OCI-M1 (cell line): ENCODE data around the gene C8B.
A peak's percentile ranks its signal among the peaks of the same experiment; 100 is the strongest.

Source experiments
- DNase-seq: peaks from one replicate; lab custom pipeline; 2025; lab: John Stamatoyannopoulos, UW

Gene C8B

GRCh38 chr1:56931211-56931610, 34.6 kb downstream of the C8B start:
- DNase-seq = no peak

- no peak for DNase-seq
These were observed 36.3 kb downstream of the C8B start for GRCh38 chr1:56929492-56929891.

- no peak for DNase-seq
These were observed 37.8 kb downstream of the C8B start for GRCh38 chr1:56927986-56928385.

- DNase-seq = no peak
These were observed 38.6 kb downstream of the C8B start for GRCh38 chr1:56927171-56927570.

DNA sequence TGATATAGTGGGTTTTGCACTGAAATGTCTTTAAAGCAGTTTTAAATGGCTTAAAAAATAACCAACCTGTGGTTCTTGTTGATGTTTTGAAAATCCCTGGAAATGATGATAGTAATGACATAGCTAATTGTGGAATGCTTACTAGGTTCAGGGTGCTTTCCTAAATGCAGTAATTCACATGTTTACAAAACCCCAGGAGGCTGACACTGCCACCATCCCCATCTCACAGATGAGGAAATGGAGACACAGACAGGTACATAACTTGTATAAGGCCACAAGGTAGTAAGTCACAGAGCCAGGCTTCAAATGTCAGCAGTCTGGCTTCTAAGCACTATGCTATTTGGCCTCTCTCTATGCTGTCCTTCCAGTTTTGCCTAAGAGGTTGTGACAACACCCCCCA, 40.6 kb downstream of the C8B start:
- DNase-seq = no peak

GRCh38 chr1:56924116-56924515, 41.7 kb downstream of the C8B start:
- DNase-seq = no peak

DNA sequence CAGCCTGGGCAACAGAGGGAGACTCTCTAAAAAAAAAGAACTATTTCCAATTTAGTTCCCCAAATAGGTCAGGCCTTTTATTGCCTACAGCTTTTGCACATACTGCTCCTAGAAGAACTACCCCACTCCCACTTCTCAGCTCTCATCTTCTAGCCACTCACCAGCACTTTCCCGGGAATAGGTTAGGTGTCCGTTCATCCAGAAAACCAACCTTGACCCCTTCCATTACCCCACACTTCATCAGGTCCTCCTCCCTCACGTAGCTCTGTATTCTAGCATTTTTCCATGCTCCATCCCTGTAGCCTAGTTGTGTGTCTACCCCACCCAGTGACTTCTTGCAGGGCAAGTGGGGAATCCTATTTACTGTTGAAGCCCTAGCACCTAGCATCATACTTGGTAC, 42.6 kb downstream of the C8B start:
- DNase-seq = no peak

- no peak for DNase-seq
These were observed 43.3 kb downstream of the C8B start for GRCh38 chr1:56922507-56922906.

DNA sequence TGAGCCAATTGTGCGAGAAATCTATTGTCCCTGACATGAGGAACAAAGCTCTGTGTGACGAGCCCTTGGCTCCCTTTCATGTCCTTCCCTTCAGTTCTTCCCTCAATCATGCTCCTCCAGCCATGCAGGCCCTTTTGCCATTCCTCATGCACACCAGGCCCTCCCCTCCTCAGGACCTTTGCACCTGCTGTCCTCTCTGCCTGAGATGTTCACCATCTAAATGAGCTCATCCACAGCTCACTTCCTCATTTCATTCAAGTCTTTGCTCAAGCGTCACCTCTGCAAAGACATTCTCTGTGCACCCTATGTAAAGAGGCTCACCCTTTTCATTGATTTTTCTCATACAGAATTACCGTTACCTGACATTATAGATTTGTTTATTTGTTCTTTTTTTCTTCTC, 43.7 kb downstream of the C8B start:
- peak; percentile 9 for DNase-seq

GRCh38 chr1:56921479-56921878, 44.3 kb downstream of the C8B start:
- DNase-seq = no peak

GRCh38 chr1:56920591-56921001, 45.2 kb downstream of the C8B start:
- DNase-seq = no peak

GRCh38 chr1:56917356-56917755, 48.5 kb downstream of the C8B start:
- no peak for DNase-seq

DNA sequence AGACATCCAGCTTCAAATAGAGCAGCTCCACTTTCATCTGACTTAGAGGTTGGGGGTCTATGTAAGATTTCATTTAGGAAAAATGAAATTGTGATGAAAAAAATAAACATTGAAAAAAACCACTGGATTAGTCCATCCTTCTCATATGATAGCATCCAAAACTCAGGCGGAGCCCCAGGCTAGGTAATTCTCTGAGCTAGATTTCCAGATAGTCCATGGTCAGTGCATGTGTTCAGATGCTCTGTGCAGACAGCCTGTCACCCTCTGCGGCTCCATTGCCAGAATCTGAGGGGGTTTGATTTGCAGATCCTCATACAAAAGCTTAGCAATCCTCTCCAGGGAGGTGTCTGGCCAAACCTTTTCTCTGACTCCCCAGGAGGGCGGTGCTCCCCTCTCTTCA, 49.2 kb downstream of the C8B start:
- no peak for DNase-seq

- no peak for DNase-seq
These were observed 49.9 kb downstream of the C8B start for GRCh38 chr1:56915960-56916359.

- no peak for DNase-seq
These were observed 53.5 kb downstream of the C8B start for GRCh38 chr1:56912325-56912724.

- DNase-seq = peak; percentile 48
These were observed 54.5 kb downstream of the C8B start for GRCh38 chr1:56911098-56911938.

- DNase-seq = peak; percentile 95
These were observed 55.3 kb downstream of the C8B start for GRCh38 chr1:56910441-56910985.

GRCh38 chr1:56908619-56909221, 57.1 kb downstream of the C8B start:
- DNase-seq = peak; percentile 58

DNA sequence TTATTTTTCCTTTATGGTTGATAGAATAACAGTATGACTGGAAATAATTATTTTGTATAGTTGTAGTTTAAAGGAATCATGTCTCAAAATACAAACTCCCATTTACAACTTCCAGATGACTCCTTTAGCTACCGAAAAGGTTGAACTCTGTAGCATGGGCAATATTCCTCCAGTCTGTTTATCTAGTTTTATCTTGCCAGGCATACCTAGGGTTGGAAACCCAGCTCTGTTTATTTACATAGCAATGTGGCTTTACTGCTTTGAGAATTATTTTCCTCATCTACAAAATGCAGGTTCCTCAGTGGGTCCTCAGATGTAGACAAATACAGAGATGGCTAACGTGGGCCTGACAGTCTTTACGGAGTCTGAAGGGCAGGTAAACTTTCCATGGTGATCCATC, 60.1 kb downstream of the C8B start:
- no peak for DNase-seq

GRCh38 chr1:56904663-56905397, 61.0 kb downstream of the C8B start:
- no peak for DNase-seq

- no peak for DNase-seq
These were observed 62.0 kb downstream of the C8B start for GRCh38 chr1:56903778-56904177.

GRCh38 chr1:56901716-56902115, 64.1 kb downstream of the C8B start:
- DNase-seq = peak; percentile 31

- DNase-seq = no peak
These were observed 66.9 kb downstream of the C8B start for GRCh38 chr1:56898879-56899278.
